ENCODE measurements around the gene ACAA1.

The ACAA1 gene

GRCh38 chr3:38117748-38118420 lies 19.0 kb downstream of the ACAA1 start:
- Histone ChIP-seq H2AFZ (ENCODE audit: low read length, unreplicated experiment) (no peak overlapping the region), H3K79me2 (ENCODE audit: control insufficient read depth, insufficient read depth, low read length, unreplicated experiment) (no peaks in the 10 kb centered on the region), H3K4me3 (ENCODE audit: low read depth, low read length) (no peak overlapping the region), H3K27ac (ENCODE audit: low read depth, low read length) (no peak overlapping the region), H3K36me3 (ENCODE audit: insufficient read depth, low read length) (peaks cover 4% of the 10 kb centered on the region; the same call in 1 of the 2 replicates), H3K4me1 (ENCODE audit: control insufficient read depth, insufficient read depth, low read length, unreplicated experiment) (no peaks in the 10 kb centered on the region), H3K27me3 (ENCODE audit: insufficient read depth, low read length) (0 out of 2 replicates have a peak, but pooled peaks cover 2% of the 10 kb centered on the region)

GRCh38 chr3:38117163-38117716 lies 19.7 kb downstream of the ACAA1 start:
- no peak overlapping the region for H3K27ac ChIP-seq (ENCODE audit: low read depth, low read length)
- no peak overlapping the region for H2AFZ ChIP-seq (ENCODE audit: low read length, unreplicated experiment)
- 0 out of 2 replicates have a peak, but pooled peaks cover 2% of the 10 kb centered on the region for H3K27me3 ChIP-seq (ENCODE audit: insufficient read depth, low read length)
- H3K4me3 ChIP-seq (ENCODE audit: low read depth, low read length): no peak overlapping the region
- no peaks in the 10 kb centered on the region for H3K79me2 ChIP-seq (ENCODE audit: control insufficient read depth, insufficient read depth, low read length, unreplicated experiment)
- H3K4me1 ChIP-seq (ENCODE audit: control insufficient read depth, insufficient read depth, low read length, unreplicated experiment): no peaks in the 10 kb centered on the region
- H3K36me3 ChIP-seq (ENCODE audit: insufficient read depth, low read length): no peaks in the 10 kb centered on the region

- Histone ChIP-seq H3K4me1 (ENCODE audit: control insufficient read depth, insufficient read depth, low read length, unreplicated experiment) (no peaks in the 10 kb centered on the region), H3K27me3 (ENCODE audit: insufficient read depth, low read length) (0 out of 2 replicates have a peak, but pooled peaks cover 2% of the 10 kb centered on the region), H3K79me2 (ENCODE audit: control insufficient read depth, insufficient read depth, low read length, unreplicated experiment) (no peaks in the 10 kb centered on the region), H3K4me3 (ENCODE audit: low read depth, low read length) (no peak overlapping the region), H3K36me3 (ENCODE audit: insufficient read depth, low read length) (no peaks in the 10 kb centered on the region), H3K27ac (ENCODE audit: low read depth, low read length) (no peak overlapping the region), H2AFZ (ENCODE audit: low read length, unreplicated experiment) (no peak overlapping the region)
These were observed 20.3 kb downstream of the ACAA1 start for GRCh38 chr3:38116471-38117162.

GRCh38 chr3:38115645-38116427 lies 21.1 kb downstream of the ACAA1 start:
- Histone ChIP-seq H3K27me3 (ENCODE audit: insufficient read depth, low read length) (0 out of 2 replicates have a peak, but pooled peaks cover 2% of the 10 kb centered on the region), H3K27ac (ENCODE audit: low read depth, low read length) (no peak overlapping the region), H3K79me2 (ENCODE audit: control insufficient read depth, insufficient read depth, low read length, unreplicated experiment) (no peaks in the 10 kb centered on the region), H3K4me3 (ENCODE audit: low read depth, low read length) (no peak overlapping the region), H2AFZ (ENCODE audit: low read length, unreplicated experiment) (no peak overlapping the region), H3K4me1 (ENCODE audit: control insufficient read depth, insufficient read depth, low read length, unreplicated experiment) (no peaks in the 10 kb centered on the region), H3K36me3 (ENCODE audit: insufficient read depth, low read length) (no peaks in the 10 kb centered on the region)

DNA sequence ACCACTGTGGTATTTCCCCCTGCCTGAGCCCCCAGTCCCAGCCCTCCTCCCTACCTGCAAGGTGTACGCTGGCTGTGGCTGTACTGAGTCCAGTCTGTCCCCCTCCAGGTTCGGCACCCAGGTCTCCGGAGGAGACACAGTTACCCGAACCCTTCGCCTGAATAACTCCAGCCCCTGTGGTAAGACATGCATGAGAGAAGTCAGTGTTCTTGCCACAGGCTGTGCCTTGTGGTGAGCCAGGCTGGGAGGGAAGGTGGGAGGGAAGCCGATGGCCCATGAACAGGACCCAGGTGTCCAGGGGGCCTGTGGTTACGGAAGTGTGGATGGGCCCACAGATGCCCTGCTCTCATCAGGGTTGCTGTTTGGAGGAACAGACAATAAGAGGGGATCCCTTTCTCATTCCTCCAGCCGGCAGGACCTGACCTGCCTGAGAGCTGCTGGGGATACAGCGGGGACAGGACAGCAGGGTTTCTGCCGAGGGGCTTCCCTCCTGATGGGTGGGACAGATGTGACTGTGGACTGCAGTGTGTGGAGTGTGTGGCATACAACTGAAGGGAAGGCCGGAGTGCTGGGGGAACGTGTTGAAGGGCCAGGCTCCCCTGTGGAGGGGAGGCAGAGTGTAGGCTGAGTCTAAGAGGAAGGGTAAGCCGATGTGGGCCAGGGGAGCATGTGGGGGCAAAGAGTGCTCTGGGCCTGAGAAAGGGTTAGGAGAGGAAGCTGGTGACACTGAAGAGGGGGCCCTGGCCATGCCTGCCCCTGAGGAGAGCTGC lies 21.9 kb downstream of the ACAA1 start:
- H3K36me3 ChIP-seq (ENCODE audit: insufficient read depth, low read length): no peaks in the 10 kb centered on the region

DNA sequence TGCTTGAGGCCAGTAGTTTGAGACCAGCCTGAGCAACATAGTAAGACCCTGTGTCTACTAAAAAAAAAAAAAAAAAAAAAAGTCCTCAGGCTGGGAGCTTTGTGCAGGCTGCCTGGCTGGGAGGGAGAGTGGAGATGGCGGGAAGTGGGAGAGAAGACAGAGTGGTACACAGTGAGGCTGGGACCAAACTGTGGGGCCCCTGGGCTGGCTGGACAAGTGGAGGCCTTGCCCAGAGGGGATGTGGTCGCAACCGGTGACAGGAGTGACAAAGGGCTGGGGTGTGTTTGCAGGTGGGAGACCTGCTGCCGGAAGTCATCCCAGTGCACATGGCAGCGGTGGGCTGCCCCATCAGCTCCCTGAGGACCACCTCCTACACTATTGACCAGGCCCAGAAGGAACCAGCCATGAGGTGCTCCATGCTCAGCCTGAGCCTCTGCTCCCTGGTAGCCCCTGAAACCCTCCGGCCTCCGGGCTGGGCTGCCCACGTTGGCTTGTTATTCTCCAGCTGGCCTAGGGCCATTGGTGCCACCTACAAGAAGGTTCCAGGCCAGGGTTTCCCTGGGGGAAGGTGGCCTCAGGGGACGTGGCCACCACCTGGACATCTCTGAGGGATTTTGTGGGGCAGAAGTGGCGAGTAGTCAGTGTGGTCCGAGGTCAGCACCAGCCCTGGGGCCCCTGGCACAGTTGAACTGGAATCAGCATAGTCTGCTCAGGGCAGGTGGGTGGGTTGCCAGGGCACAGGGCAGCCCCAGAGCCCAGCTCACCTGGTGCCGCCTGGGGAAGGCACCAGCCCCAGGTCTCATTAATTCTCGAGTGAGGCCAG lies 22.7 kb downstream of the ACAA1 start:
- no peaks in the 10 kb centered on the region for H3K4me1 ChIP-seq (ENCODE audit: control insufficient read depth, insufficient read depth, low read length, unreplicated experiment)
- no peak overlapping the region for H3K27ac ChIP-seq (ENCODE audit: low read depth, low read length)
- 0 out of 2 replicates have a peak, but pooled peaks cover 2% of the 10 kb centered on the region for H3K27me3 ChIP-seq (ENCODE audit: insufficient read depth, low read length)
- H3K4me3 ChIP-seq (ENCODE audit: low read depth, low read length): no peak overlapping the region
- H3K79me2 ChIP-seq (ENCODE audit: control insufficient read depth, insufficient read depth, low read length, unreplicated experiment): no peaks in the 10 kb centered on the region
- H2AFZ ChIP-seq (ENCODE audit: low read length, unreplicated experiment): no peak overlapping the region
- H3K36me3 ChIP-seq (ENCODE audit: insufficient read depth, low read length): no peaks in the 10 kb centered on the region

More for the DNA sequence above, 21.9 kb downstream of the ACAA1 start:
- H3K27ac ChIP-seq (ENCODE audit: low read depth, low read length): no peak overlapping the region
- no peaks in the 10 kb centered on the region for H3K4me1 ChIP-seq (ENCODE audit: control insufficient read depth, insufficient read depth, low read length, unreplicated experiment)
- H3K4me3 ChIP-seq (ENCODE audit: low read depth, low read length): no peak overlapping the region
- no peak overlapping the region for H2AFZ ChIP-seq (ENCODE audit: low read length, unreplicated experiment)
- H3K27me3 ChIP-seq (ENCODE audit: insufficient read depth, low read length): 0 out of 2 replicates have a peak, but pooled peaks cover 2% of the 10 kb centered on the region
- H3K79me2 ChIP-seq (ENCODE audit: control insufficient read depth, insufficient read depth, low read length, unreplicated experiment): no peaks in the 10 kb centered on the region

- H3K4me3 ChIP-seq (ENCODE audit: low read depth, low read length): no peak overlapping the region
- H3K27me3 ChIP-seq (ENCODE audit: insufficient read depth, low read length): 0 out of 2 replicates have a peak, but pooled peaks cover 2% of the 10 kb centered on the region
- H3K36me3 ChIP-seq (ENCODE audit: insufficient read depth, low read length): no peaks in the 10 kb centered on the region
- H3K27ac ChIP-seq (ENCODE audit: low read depth, low read length): no peak overlapping the region
- no peak overlapping the region for H2AFZ ChIP-seq (ENCODE audit: low read length, unreplicated experiment)
- no peaks in the 10 kb centered on the region for H3K79me2 ChIP-seq (ENCODE audit: control insufficient read depth, insufficient read depth, low read length, unreplicated experiment)
- H3K4me1 ChIP-seq (ENCODE audit: control insufficient read depth, insufficient read depth, low read length, unreplicated experiment): no peaks in the 10 kb centered on the region
These were observed 24.6 kb downstream of the ACAA1 start for GRCh38 chr3:38112378-38112761.

DNA sequence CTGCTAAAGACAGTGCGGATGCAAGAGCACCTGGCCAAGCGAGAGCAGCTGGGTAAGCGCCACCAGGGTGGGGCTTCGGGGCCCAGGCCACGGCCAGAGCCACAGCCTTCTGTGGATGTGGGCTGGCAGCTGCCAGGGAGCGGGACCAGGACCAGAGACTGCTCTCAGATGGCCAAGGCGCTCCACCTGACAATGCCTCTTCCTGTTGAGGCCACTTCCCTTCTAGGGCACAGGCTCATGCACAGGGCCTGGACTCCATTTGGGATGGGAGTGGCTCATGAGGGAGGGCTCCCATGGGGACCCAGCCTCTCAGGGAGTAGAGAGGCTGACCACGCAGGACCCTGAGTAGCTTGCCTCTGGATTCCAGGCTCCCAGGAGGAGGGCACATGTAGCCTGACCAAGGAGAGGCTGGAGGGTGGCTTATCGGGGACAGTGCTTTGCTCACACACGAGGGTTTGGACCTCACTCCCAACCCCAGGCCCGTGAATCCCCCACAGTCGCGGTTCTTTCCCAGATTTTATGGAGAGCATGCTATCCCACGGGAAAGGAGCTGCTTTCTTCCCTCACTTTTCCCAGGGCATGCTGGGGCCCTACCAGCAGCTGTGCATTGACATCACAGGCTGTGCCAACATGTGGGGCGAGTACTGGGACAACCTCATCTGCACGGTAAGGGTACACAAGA lies 25.1 kb downstream of the ACAA1 start:
- H2AFZ ChIP-seq (ENCODE audit: low read length, unreplicated experiment): no peak overlapping the region
- no peaks in the 10 kb centered on the region for H3K36me3 ChIP-seq (ENCODE audit: insufficient read depth, low read length)
- H3K27ac ChIP-seq (ENCODE audit: low read depth, low read length): no peak overlapping the region
- no peaks in the 10 kb centered on the region for H3K79me2 ChIP-seq (ENCODE audit: control insufficient read depth, insufficient read depth, low read length, unreplicated experiment)
- no peak overlapping the region for H3K4me3 ChIP-seq (ENCODE audit: low read depth, low read length)
- H3K4me1 ChIP-seq (ENCODE audit: control insufficient read depth, insufficient read depth, low read length, unreplicated experiment): no peaks in the 10 kb centered on the region
- H3K27me3 ChIP-seq (ENCODE audit: insufficient read depth, low read length): 0 out of 2 replicates have a peak, but pooled peaks cover 2% of the 10 kb centered on the region

DNA sequence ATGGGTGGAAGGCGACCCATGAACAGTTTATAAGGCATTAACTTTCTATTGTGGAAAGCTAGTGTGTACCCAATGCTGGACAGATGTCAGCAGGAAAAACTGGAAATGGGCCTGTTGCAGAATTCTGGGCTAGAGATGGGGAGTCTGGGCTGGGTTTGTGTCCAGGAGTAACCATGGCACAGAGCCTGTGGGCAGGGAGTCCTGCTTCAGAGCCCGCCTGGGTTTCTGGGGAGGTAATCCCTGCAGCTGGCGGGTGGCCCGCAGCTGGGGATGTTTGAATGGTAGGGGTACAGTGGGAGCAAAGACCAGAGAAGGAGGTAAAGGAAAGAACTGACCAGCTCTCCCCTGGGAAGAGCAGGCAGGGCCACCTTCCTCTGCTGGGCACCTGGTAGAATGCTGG lies 25.7 kb downstream of the ACAA1 start:
- Histone ChIP-seq H3K4me3 (ENCODE audit: low read depth, low read length) (no peak overlapping the region), H3K27ac (ENCODE audit: low read depth, low read length) (no peak overlapping the region), H2AFZ (ENCODE audit: low read length, unreplicated experiment) (no peak overlapping the region), H3K36me3 (ENCODE audit: insufficient read depth, low read length) (no peaks in the 10 kb centered on the region), H3K79me2 (ENCODE audit: control insufficient read depth, insufficient read depth, low read length, unreplicated experiment) (no peaks in the 10 kb centered on the region), H3K27me3 (ENCODE audit: insufficient read depth, low read length) (0 out of 2 replicates have a peak, but pooled peaks cover 2% of the 10 kb centered on the region), H3K4me1 (ENCODE audit: control insufficient read depth, insufficient read depth, low read length, unreplicated experiment) (no peaks in the 10 kb centered on the region)
